Upper lobe of right lung (tissue), 1 donor: ENCODE results near the gene OTOA. TPM values are rescaled to one million over a fixed set of nuclear protein-coding genes. Genes with fewer than 3 reads are reported as not detected.

ENCODE experiments used
- ATAC-seq: fragments of 200-7000 bp; cut with Tn5 transposase; one replicate; pipeline ENCODE4 v1.9.1; 2020; ENCODE audit warnings: mild to moderate bottlenecking, moderate library complexity
- DNase-seq: peaks from one replicate; pipeline ENCODE4 v3.0.0-alpha.2; 2020
- H3K27ac ChIP-seq: fragments of 200-600 bp; one replicate; pipeline ENCODE4 v1.8.0; 2022
- H3K27me3 ChIP-seq: fragments of 200-600 bp; one replicate; pipeline ENCODE4 v1.8.0; 2022; ENCODE audit warnings: mild to moderate bottlenecking
- H3K36me3 ChIP-seq: fragments of 200-600 bp; one replicate; pipeline ENCODE4 v1.8.0; 2022
- H3K4me1 ChIP-seq: fragments of 200-600 bp; one replicate; pipeline ENCODE4 v1.8.0; 2022
- H3K4me3 ChIP-seq: fragments of 200-600 bp; one replicate; pipeline ENCODE4 v1.8.0; 2022; ENCODE audit warnings: mild to moderate bottlenecking
- H3K9me3 ChIP-seq: fragments of 200-600 bp; one replicate; pipeline ENCODE4 v1.8.0; 2022
- CTCF ChIP-seq: fragments of 200-600 bp; IDR thresholded peaks from one replicate; pipeline ENCODE4 v1.8.0; 2022; ENCODE audit warnings: antibody characterized with exemption
- intact Hi-C: fragments of 100-400 bp; cut with DNase I; formaldehyde crosslinking; loops from one replicate; pipeline ENCODE4 v1.11.0; 2022
- long read RNA-seq: library from polyadenylated mRNA; unstranded; transcript quantifications from one replicate; pipeline ENCODE4 v2.0.0, GENCODE V29; 2021
- total RNA-seq: library from RNA; stranded (reverse); fragmentation: NEBNext Ultra II Directional; extraction: Animal tissue kit (Norgen Biotek cat#: 25700); gene quantifications from one replicate; pipeline ENCODE4 v1.2.1, GENCODE V29; 2021
- donor health status: DM: no; HTN: yes; CAD: no; lungs with severe emphysema.

OTOA gene
- total RNA-seq: 0.90 TPM
- long read RNA-seq, partial matches to known transcripts: 3 of 4 reads
- long read RNA-seq, other reads (novel, unspliced or antisense): 1 of 4 reads

- ATAC-seq: peak; percentile 77
- TF ChIP-seq CTCF: no peak
- H3K27me3 ChIP-seq: peaks cover 17% of the 10 kb centered on the region
- intact Hi-C loops: no loop called here
- H3K4me3 ChIP-seq: peak within 1 kb of the TSS; percentile 32
- no peak for DNase-seq
- no peaks in the 10 kb centered on the region for H3K4me1 ChIP-seq
- H3K36me3 ChIP-seq: no peaks in the 10 kb centered on the region
- H3K27ac ChIP-seq: no peak within 1 kb of the TSS
- no peaks in the 10 kb centered on the region for H3K9me3 ChIP-seq
Measured at GRCh38 chr16:21663889-21664647, at the start of gene OTOA. Gene OTOA, plus strand, starts transcription at chr16:21663968. Its CDS starts 14,547 bp downstream, at chr16:21678515.

- no peaks in the 10 kb centered on the region for H3K9me3 ChIP-seq
- H3K4me1 ChIP-seq: peaks cover 28% of the 10 kb centered on the region
- no peak for TF ChIP-seq CTCF
- no peak overlapping the region for H3K27ac ChIP-seq
- DNase-seq (no peak), ATAC-seq (no peak)
- H3K4me3 ChIP-seq: no peak overlapping the region
- intact Hi-C loops: no loop called here
- no peaks in the 10 kb centered on the region for H3K27me3 ChIP-seq
- H3K36me3 ChIP-seq: peaks cover 10% of the 10 kb centered on the region
Measured at GRCh38 chr16:21614896-21615295, 48.9 kb upstream of the OTOA start.

GRCh38 chr16:21617607-21618006 lies 46.2 kb upstream of the OTOA start:
- TF ChIP-seq CTCF: no peak
- no peak overlapping the region for H3K27ac ChIP-seq
- H3K4me3 ChIP-seq: no peak overlapping the region
- H3K27me3 ChIP-seq: no peaks in the 10 kb centered on the region
- no peak for ATAC-seq
- no peaks in the 10 kb centered on the region for H3K9me3 ChIP-seq
- H3K4me1 ChIP-seq: peaks cover 3% of the 10 kb centered on the region
- intact Hi-C loops: no loop called here
- DNase-seq: no peak
- H3K36me3 ChIP-seq: peaks cover 10% of the 10 kb centered on the region

- Histone ChIP-seq H3K4me1 (no peaks in the 10 kb centered on the region), H3K36me3 (peaks cover 11% of the 10 kb centered on the region), H3K4me3 (no peak overlapping the region), H3K27me3 (no peaks in the 10 kb centered on the region), H3K27ac (no peak overlapping the region), H3K9me3 (no peaks in the 10 kb centered on the region)
- DNase-seq (no peak), ATAC-seq (no peak)
- intact Hi-C loops: no loop called here
- no peak for TF ChIP-seq CTCF
Measured at GRCh38 chr16:21618281-21618680, 45.5 kb upstream of the OTOA start.

- H3K36me3 ChIP-seq: peaks cover 25% of the 10 kb centered on the region
- no peak for DNase-seq
- intact Hi-C loops: no loop called here
- no peaks in the 10 kb centered on the region for H3K4me1 ChIP-seq
- ATAC-seq: no peak
- no peak for TF ChIP-seq CTCF
- no peak overlapping the region for H3K27ac ChIP-seq
- no peak overlapping the region for H3K4me3 ChIP-seq
- H3K9me3 ChIP-seq: no peaks in the 10 kb centered on the region
- no peaks in the 10 kb centered on the region for H3K27me3 ChIP-seq
Measured at GRCh38 chr16:21619765-21620425, 43.9 kb upstream of the OTOA start.
